GM19463 (cell line): ENCODE data around the gene SPDYE2B.
"Not testable (repeated sequence)": the region's sequence is repeated elsewhere in the genome, so short reads cannot be mapped to it uniquely, and the experiment has no call there.

Source experiments
- ATAC-seq: cut with Tn5 transposase; IDR thresholded peaks from one replicate; pipeline ENCODE4 v1.9.1; 2021; ENCODE audit warnings: mild to moderate bottlenecking, moderate library complexity; ENCODE audit not compliant: unreplicated experiment

SPDYE2B gene

GRCh38 chr7:102649924-102650323 is at the start of gene SPDYE2B:
SPDYE2B (plus strand) TSS chr7:102650319; CDS start chr7:102652349, 2,030 bp downstream.
- ATAC-seq, result not testable (repeated sequence)

GRCh38 chr7:102602317-102602716 is 47.8 kb upstream of the SPDYE2B start:
- not testable (repeated sequence) for ATAC-seq

- not testable (repeated sequence) for ATAC-seq
These were observed 45.5 kb upstream of the SPDYE2B start for GRCh38 chr7:102604431-102605145.

GRCh38 chr7:102606848-102607247 is 43.3 kb upstream of the SPDYE2B start:
- not testable (repeated sequence) for ATAC-seq

- ATAC-seq, result not testable (repeated sequence)
These were observed 40.4 kb upstream of the SPDYE2B start for GRCh38 chr7:102609734-102610133.

GRCh38 chr7:102610441-102610840 is 39.7 kb upstream of the SPDYE2B start:
- not testable (repeated sequence) for ATAC-seq

- ATAC-seq, result peak; percentile 41
These were observed 39.0 kb upstream of the SPDYE2B start for GRCh38 chr7:102611013-102611674.

GRCh38 chr7:102611675-102612325 is 38.3 kb upstream of the SPDYE2B start:
- ATAC-seq, result not testable (repeated sequence)

- ATAC-seq, result peak; percentile 62
These were observed 36.4 kb upstream of the SPDYE2B start for GRCh38 chr7:102613575-102614345.

GRCh38 chr7:102614346-102614697 is 35.8 kb upstream of the SPDYE2B start:
- peak; percentile 21 for ATAC-seq

GRCh38 chr7:102614873-102615272 is 35.2 kb upstream of the SPDYE2B start:
- not testable (repeated sequence) for ATAC-seq

- not testable (repeated sequence) for ATAC-seq
These were observed 34.2 kb upstream of the SPDYE2B start for GRCh38 chr7:102615930-102616329.

GRCh38 chr7:102616507-102617125 is 33.5 kb upstream of the SPDYE2B start, which contains the start of gene RASA4:
RASA4 (minus strand) TSS chr7:102616756; CDS start chr7:102616689, 67 bp downstream.
- peak; percentile 69 for ATAC-seq

GRCh38 chr7:102618122-102618521 is 32.0 kb upstream of the SPDYE2B start:
- not testable (repeated sequence) for ATAC-seq

- not testable (repeated sequence) for ATAC-seq
These were observed 22.7 kb upstream of the SPDYE2B start for GRCh38 chr7:102627271-102627904.

- not testable (repeated sequence) for ATAC-seq
These were observed 19.5 kb upstream of the SPDYE2B start for GRCh38 chr7:102630622-102631021.

GRCh38 chr7:102634299-102634698 is 15.8 kb upstream of the SPDYE2B start:
- not testable (repeated sequence) for ATAC-seq

GRCh38 chr7:102635354-102635753 is 14.8 kb upstream of the SPDYE2B start:
- ATAC-seq, result not testable (repeated sequence)

GRCh38 chr7:102636956-102637355 is 13.2 kb upstream of the SPDYE2B start:
- ATAC-seq, result not testable (repeated sequence)

- not testable (repeated sequence) for ATAC-seq
These were observed 11.3 kb upstream of the SPDYE2B start for GRCh38 chr7:102638848-102639247.
